LHCN-M2 (cell line): ENCODE data around the gene SGSM2. TPM values are rescaled to one million over a fixed set of nuclear protein-coding genes. Genes with fewer than 3 reads are reported as not detected.

ENCODE experiments used
- DNase-seq: peaks from one replicate; pipeline ENCODE4 v3.0.0-alpha.2; 2012; ENCODE audit warnings: low read depth
- total RNA-seq: library from RNA; depleted of rRNA; stranded (reverse); fragments of >200 nt; gene quantifications from 2 replicates; pipeline ENCODE4 v1.2.3, GENCODE V29; 2014

SGSM2 gene
- total RNA-seq, 1 experiment from 2014 or later, result 36.1 TPM

GRCh38 chr17:2386400-2387085, 49.2 kb downstream of the SGSM2 start:
- DNase-seq, result no peak

GRCh38 chr17:2387086-2388019, 50.1 kb downstream of the SGSM2 start:
- no peak for DNase-seq

- no peak for DNase-seq
Measured at GRCh38 chr17:2388020-2388682, 50.9 kb downstream of the SGSM2 start.

GRCh38 chr17:2388683-2389055, 51.4 kb downstream of the SGSM2 start:
- DNase-seq, result no peak

GRCh38 chr17:2390199-2390836, 53.0 kb downstream of the SGSM2 start:
- no peak for DNase-seq

GRCh38 chr17:2391597-2392251, 54.4 kb downstream of the SGSM2 start:
- no peak for DNase-seq

- DNase-seq, result peak; percentile 92
Measured at GRCh38 chr17:2392252-2393173, 55.2 kb downstream of the SGSM2 start.

GRCh38 chr17:2393174-2393953, 56.1 kb downstream of the SGSM2 start:
- DNase-seq, result peak; percentile 80

- DNase-seq, result no peak
Measured at GRCh38 chr17:2393954-2394749, 56.9 kb downstream of the SGSM2 start.

- no peak for DNase-seq
Measured at GRCh38 chr17:2394775-2395201, 57.5 kb downstream of the SGSM2 start.

GRCh38 chr17:2395258-2396181, 58.2 kb downstream of the SGSM2 start:
- DNase-seq, result no peak

GRCh38 chr17:2396192-2396567, 58.9 kb downstream of the SGSM2 start:
- no peak for DNase-seq

GRCh38 chr17:2396568-2397246, 59.4 kb downstream of the SGSM2 start:
- DNase-seq, result peak; percentile 94

GRCh38 chr17:2397247-2398171, 60.2 kb downstream of the SGSM2 start:
- DNase-seq, result no peak

GRCh38 chr17:2398182-2398581, 60.9 kb downstream of the SGSM2 start:
- no peak for DNase-seq
